PFSK-1 (cell line): ENCODE measurements around the gene FOXA3.

Experiments
- FOXP2 ChIP-seq: optimal IDR thresholded peaks from 2 replicates; pipeline ENCODE3; 2011; ENCODE audit warnings: borderline replicate concordance, control low read depth, inconsistent platforms; ENCODE audit not compliant: insufficient read depth; ENCODE audit errors: extremely low read length, extremely low read depth
- POLR2AphosphoS5 ChIP-seq: IDR thresholded peaks from 2 replicates; pipeline ENCODE4 v1.6.1; 2012; ENCODE audit warnings: low read depth, mild to moderate bottlenecking, control low read depth, low read length, moderate library complexity
- REST ChIP-seq, 2 experiments: IDR thresholded peaks; 2 replicates each; pipeline versions ENCODE4 v1.6.1 to v1.8.0; 2011 to 2012; ENCODE audit warnings: low read depth in 2 of 2, low read length in 2 of 2, control low read depth in 1 of 2, inconsistent platforms in 1 of 2, mild to moderate bottlenecking in 1 of 2, moderate library complexity in 1 of 2; ENCODE audit not compliant: insufficient read depth in 1 of 2
- SIN3A ChIP-seq: IDR thresholded peaks from 2 replicates; pipeline ENCODE4 v1.6.1; 2012; ENCODE audit warnings: mild to moderate bottlenecking, low read length, moderate library complexity, borderline replicate concordance; ENCODE audit not compliant: insufficient read depth
- TAF1 ChIP-seq: IDR thresholded peaks from 2 replicates; pipeline ENCODE4 v1.6.1; 2012; ENCODE audit warnings: low read length, control low read depth, borderline replicate concordance; ENCODE audit not compliant: insufficient read depth

Gene FOXA3

GRCh38 chr19:45817010-45817724 is 47.0 kb upstream of the FOXA3 start:
- TF ChIP-seq SIN3A (peak; percentile 36; the same call in 1 of the 2 replicates), FOXP2 (no peak), POLR2AphosphoS5 (peak; percentile 39; the same call in 1 of the 2 replicates)

- TF ChIP-seq SIN3A (no peak), POLR2AphosphoS5 (no peak; the same call in 1 of the 2 replicates), TAF1 (no peak)
Observed at GRCh38 chr19:45817725-45818301, 46.3 kb upstream of the FOXA3 start.

GRCh38 chr19:45819769-45820168 is 44.4 kb upstream of the FOXA3 start:
- TF ChIP-seq TAF1 = no peak
- TF ChIP-seq POLR2AphosphoS5 = no peak
- no peak for TF ChIP-seq SIN3A
- no peak for TF ChIP-seq FOXP2
- no peak for TF ChIP-seq REST (IDR thresholded peaks at IDR 0.05; ENCODE audit: insufficient read depth in 1 of 2, low read depth in 2 of 2, low read length in 2 of 2)

GRCh38 chr19:45820413-45821102 is 43.6 kb upstream of the FOXA3 start:
- no peak for TF ChIP-seq SIN3A

GRCh38 chr19:45821103-45821521 is 43.0 kb upstream of the FOXA3 start:
- TF ChIP-seq REST (IDR thresholded peaks at IDR 0.05; ENCODE audit: insufficient read depth in 1 of 2, low read depth in 2 of 2, low read length in 2 of 2) (no peak), FOXP2 (no peak), TAF1 (no peak), SIN3A (no peak), POLR2AphosphoS5 (no peak)

- TF ChIP-seq FOXP2 (no peak), TAF1 (no peak), REST (IDR thresholded peaks at IDR 0.05; ENCODE audit: insufficient read depth in 1 of 2, low read depth in 2 of 2, low read length in 2 of 2) (no peak), SIN3A (no peak), POLR2AphosphoS5 (no peak)
Observed at GRCh38 chr19:45821570-45821969, 42.6 kb upstream of the FOXA3 start.
